PC-3 (cell line): ENCODE results near the gene LRP1B. TPM values are rescaled to one million over a fixed set of nuclear protein-coding genes. Genes with fewer than 3 reads are reported as not detected.

Source experiments
- ATAC-seq: fragments of 200-7000 bp; cut with Tn5 transposase; 2 replicates; pipeline ENCODE4 v1.9.1; 2020; ENCODE audit warnings: mild to moderate bottlenecking, moderate library complexity
- BruUV-seq: library from RNA; stranded (reverse); fragments of 400-500 nt; replicated peaks from 2 replicates; lab custom pipeline; 2021; lab: Mats Ljungman, UMichigan
- CTCF ChIA-PET: fragments of 300-600 bp; sonication (Branson Sonifier 250); formaldehyde crosslinking; loops from one replicate; lab custom pipeline; 2022; ENCODE audit warnings: antibody characterized with exemption; lab: Charles Lee
- POLR2A ChIA-PET: fragments of 300-600 bp; sonication (Branson Sonifier 250); formaldehyde crosslinking; loops from one replicate; lab custom pipeline; 2022; ENCODE audit warnings: antibody characterized with exemption; ENCODE audit not compliant: unreplicated experiment; lab: Charles Lee
- DNase-seq: peaks from one replicate; pipeline ENCODE4 v3.0.0-alpha.2; 2015
- H2AFZ ChIP-seq: fragments of 300-600 bp; sonication (generic); 2 replicates; pipeline ENCODE4 v1.6.0; 2016; ENCODE audit warnings: antibody characterized with exemption, low read length
- H3F3A ChIP-seq: fragments of 300-600 bp; sonication (generic); one replicate; pipeline ENCODE4 v1.6.0; 2017; ENCODE audit warnings: antibody characterized with exemption, low read length, control low read depth, mild to moderate bottlenecking; ENCODE audit not compliant: unreplicated experiment
- H3K27ac ChIP-seq: fragments of 300-600 bp; sonication (generic); 2 replicates; pipeline ENCODE4 v1.5.1; 2016; ENCODE audit warnings: mild to moderate bottlenecking, low read length
- H3K27me3 ChIP-seq: fragments of 300-600 bp; sonication (generic); 2 replicates; pipeline ENCODE4 v1.6.1; 2016; ENCODE audit warnings: low read length, mixed read lengths
- H3K36me3 ChIP-seq: fragments of 300-600 bp; sonication (generic); 2 replicates; pipeline ENCODE4 v1.6.1; 2016; ENCODE audit warnings: low read depth, mixed run types, low read length, mixed read lengths
- H3K4me1 ChIP-seq: fragments of 300-600 bp; sonication (generic); 2 replicates; pipeline ENCODE4 v1.5.1; 2016; ENCODE audit warnings: low read length; ENCODE audit not compliant: insufficient read depth
- H3K4me2 ChIP-seq: fragments of 300-600 bp; sonication (generic); 2 replicates; pipeline ENCODE4 v1.6.0; 2016; ENCODE audit warnings: low read length
- H3K4me3 ChIP-seq: fragments of 300-600 bp; sonication (generic); 2 replicates; pipeline ENCODE4 v1.5.1; 2016; ENCODE audit warnings: mild to moderate bottlenecking, low read length, mixed read lengths
- H3K79me2 ChIP-seq: fragments of 300-600 bp; sonication (generic); 2 replicates; pipeline ENCODE4 v1.6.1; 2017; ENCODE audit warnings: low read length, mixed read lengths
- H3K9ac ChIP-seq: fragments of 300-600 bp; sonication (generic); 2 replicates; pipeline ENCODE4 v1.6.0; 2016; ENCODE audit warnings: mild to moderate bottlenecking, low read length
- H3K9me2 ChIP-seq: fragments of 300-600 bp; sonication (generic); replicated peaks from 2 replicates; pipeline ENCODE4 v1.6.1; 2016; ENCODE audit warnings: mixed run types, low read length, mixed read lengths
- H3K9me3 ChIP-seq: fragments of 300-600 bp; sonication (generic); 2 replicates; pipeline ENCODE4 v1.6.1; 2016; ENCODE audit warnings: low read length, mixed read lengths
- H4K20me1 ChIP-seq: fragments of 300-600 bp; sonication (generic); 2 replicates; pipeline ENCODE4 v1.6.1; 2016; ENCODE audit warnings: low read length, mixed read lengths
- EZH2 ChIP-seq: fragments of 300-600 bp; sonication (generic); IDR thresholded peaks from one replicate; pipeline ENCODE4 v1.6.1; 2017; ENCODE audit warnings: antibody characterized with exemption, mild to moderate bottlenecking, low read length; ENCODE audit not compliant: unreplicated experiment
- EZH2phosphoT487 ChIP-seq: fragments of 300-600 bp; sonication (generic); IDR thresholded peaks from 2 replicates; pipeline ENCODE4 v1.6.1; 2018; ENCODE audit warnings: mild to moderate bottlenecking, antibody characterized with exemption, low read length, borderline replicate concordance
- intact Hi-C: fragments of 100-400 bp; cut with micrococcal nuclease; formaldehyde crosslinking; loops from 2 replicates; pipeline ENCODE4 v1.9.0; 2023
- total RNA-seq: library from RNA; depleted of rRNA; stranded (reverse); fragments of >200 nt; gene quantifications from 2 replicates; pipeline ENCODE4 v1.2.3, GENCODE V29; 2014
- TF ChIP-seq, protein P1 (sequence below): fragments of 300-600 bp; sonication (generic); conservative IDR thresholded peaks from 2 replicates; pipeline ENCODE4 v1.5.1; 2017; ENCODE audit warnings: antibody characterized with exemption, low read depth, mild to moderate bottlenecking, low read length

The LRP1B gene
- total RNA-seq, 1 experiment from 2014 or later = 0.04 TPM

DNA sequence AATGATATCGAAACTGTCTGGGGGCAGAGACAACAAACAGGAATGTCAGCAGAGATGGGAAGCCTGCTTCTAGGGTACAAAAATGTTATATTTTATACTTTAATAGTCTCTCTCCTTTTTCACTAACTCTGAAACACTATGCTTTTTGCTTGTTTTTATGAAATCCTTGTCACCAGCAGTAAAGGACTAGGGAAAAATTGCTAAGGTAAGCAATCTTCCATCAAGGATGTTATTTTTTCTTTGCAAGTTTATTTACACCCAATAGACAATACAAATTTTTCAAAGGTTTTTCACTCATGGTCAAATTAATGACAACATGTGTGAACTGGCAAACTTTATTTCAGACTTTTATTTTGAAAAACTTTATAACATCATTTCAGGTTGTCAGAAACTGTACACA is 1884.8 kb downstream of the LRP1B start:
- Histone ChIP-seq H3K4me3 (no peak overlapping the region), H3K4me1 (peaks cover 8% of the 10 kb centered on the region), H2AFZ (no peak overlapping the region), H3K9me3 (no peaks in the 10 kb centered on the region), H3K4me2 (no peak overlapping the region), H3K9me2 (no peaks in the 10 kb centered on the region), H3K27ac (no peak overlapping the region), H3K9ac (no peak overlapping the region), H3K36me3 (no peaks in the 10 kb centered on the region), H3K79me2 (no peaks in the 10 kb centered on the region), H3F3A (no peaks in the 10 kb centered on the region), H3K27me3 (no peaks in the 10 kb centered on the region), H4K20me1 (no peaks in the 10 kb centered on the region)
- ChIA-PET CTCF (no interaction called here), POLR2A (interaction anchor here (0.6 kb wide), 1 partner anchor 910 kb away, joined by 3 read pairs; no protein-coding TSS in a partner anchor)
- ATAC-seq = no peak
- TF ChIP-seq, protein P1, sequence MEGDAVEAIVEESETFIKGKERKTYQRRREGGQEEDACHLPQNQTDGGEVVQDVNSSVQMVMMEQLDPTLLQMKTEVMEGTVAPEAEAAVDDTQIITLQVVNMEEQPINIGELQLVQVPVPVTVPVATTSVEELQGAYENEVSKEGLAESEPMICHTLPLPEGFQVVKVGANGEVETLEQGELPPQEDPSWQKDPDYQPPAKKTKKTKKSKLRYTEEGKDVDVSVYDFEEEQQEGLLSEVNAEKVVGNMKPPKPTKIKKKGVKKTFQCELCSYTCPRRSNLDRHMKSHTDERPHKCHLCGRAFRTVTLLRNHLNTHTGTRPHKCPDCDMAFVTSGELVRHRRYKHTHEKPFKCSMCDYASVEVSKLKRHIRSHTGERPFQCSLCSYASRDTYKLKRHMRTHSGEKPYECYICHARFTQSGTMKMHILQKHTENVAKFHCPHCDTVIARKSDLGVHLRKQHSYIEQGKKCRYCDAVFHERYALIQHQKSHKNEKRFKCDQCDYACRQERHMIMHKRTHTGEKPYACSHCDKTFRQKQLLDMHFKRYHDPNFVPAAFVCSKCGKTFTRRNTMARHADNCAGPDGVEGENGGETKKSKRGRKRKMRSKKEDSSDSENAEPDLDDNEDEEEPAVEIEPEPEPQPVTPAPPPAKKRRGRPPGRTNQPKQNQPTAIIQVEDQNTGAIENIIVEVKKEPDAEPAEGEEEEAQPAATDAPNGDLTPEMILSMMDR = no peak
- TF ChIP-seq EZH2phosphoT487 (no peak), EZH2 (no peak)
- intact Hi-C loops = no loop called here
- no peak for DNase-seq
- BruUV-seq = no TSS peak

- peak; percentile 33 for DNase-seq
- no peak for TF ChIP-seq EZH2phosphoT487
- TF ChIP-seq, protein P1 = peak; percentile 51
- no peak for TF ChIP-seq EZH2
- Histone ChIP-seq H3K4me1 (peaks cover 6% of the 10 kb centered on the region), H3K9ac (no peak overlapping the region), H3F3A (no peaks in the 10 kb centered on the region), H2AFZ (no peak overlapping the region), H3K9me3 (no peaks in the 10 kb centered on the region), H3K9me2 (no peaks in the 10 kb centered on the region), H3K79me2 (no peaks in the 10 kb centered on the region), H3K36me3 (no peaks in the 10 kb centered on the region), H3K4me2 (no peak overlapping the region), H3K27me3 (no peaks in the 10 kb centered on the region), H4K20me1 (no peaks in the 10 kb centered on the region), H3K27ac (no peak overlapping the region), H3K4me3 (no peak overlapping the region)
- POLR2A ChIA-PET = no interaction called here
- intact Hi-C loops = no loop called here
- no peak for ATAC-seq
- CTCF ChIA-PET = interaction anchor here (0.7 kb wide), 1 partner anchor 621 kb away, joined by 3 read pairs; no protein-coding TSS in a partner anchor
- no TSS peak for BruUV-seq
Observed at GRCh38 chr2:140242889-140243288, 1887.9 kb downstream of the LRP1B start.

GRCh38 chr2:140234116-140234515 is 1896.7 kb downstream of the LRP1B start:
- TF ChIP-seq EZH2 = no peak
- TF ChIP-seq EZH2phosphoT487 = no peak
- TF ChIP-seq, protein P1 = no peak
- Histone ChIP-seq H3K9me2 (no peaks in the 10 kb centered on the region), H3K79me2 (no peaks in the 10 kb centered on the region), H2AFZ (no peak overlapping the region), H3K4me1 (no peaks in the 10 kb centered on the region), H3K36me3 (no peaks in the 10 kb centered on the region), H3F3A (no peaks in the 10 kb centered on the region), H3K4me2 (no peak overlapping the region), H3K27me3 (no peaks in the 10 kb centered on the region), H3K4me3 (no peak overlapping the region), H3K9me3 (no peaks in the 10 kb centered on the region), H3K27ac (no peak overlapping the region), H4K20me1 (no peaks in the 10 kb centered on the region), H3K9ac (no peak overlapping the region)
- DNase-seq = no peak
- CTCF ChIA-PET = no interaction called here
- intact Hi-C loops = no loop called here
- no peak for ATAC-seq
- BruUV-seq = no TSS peak
- POLR2A ChIA-PET = no interaction called here
